RWPE2 (cell line): Measurements from ENCODE around the gene ZFAND3.
"Not testable (repeated sequence)": the region's sequence is repeated elsewhere in the genome, so short reads cannot be mapped to it uniquely, and the experiment has no call there.

ENCODE experiments used
- ATAC-seq: fragments of 200-7000 bp; cut with Tn5 transposase; 3 replicates; pipeline ENCODE4 v1.9.1; 2021; ENCODE audit warnings: low read depth
- DNase-seq: peaks from one replicate; pipeline ENCODE4 v3.0.0-alpha.2; 2020; ENCODE audit warnings: low spot score
- H3K27ac ChIP-seq: fragments of 450-650 bp; 2 replicates; pipeline ENCODE4 v1.5.1; 2017; ENCODE audit warnings: mild to moderate bottlenecking; ENCODE audit not compliant: poor library complexity, severe bottlenecking
- H3K27me3 ChIP-seq: fragments of 250-450 bp; sonication (Bioruptor Pico); 2 replicates; pipeline ENCODE4 v1.5.1; 2021; ENCODE audit warnings: mild to moderate bottlenecking, moderate library complexity; ENCODE audit not compliant: insufficient read depth, poor library complexity, severe bottlenecking
- H3K36me3 ChIP-seq: fragments of 250-450 bp; sonication (Bioruptor Pico); 2 replicates; pipeline ENCODE4 v1.5.1; 2020; ENCODE audit warnings: low read depth, mild to moderate bottlenecking, moderate library complexity
- H3K4me1 ChIP-seq: fragments of 250-450 bp; sonication (Bioruptor Pico); 2 replicates; pipeline ENCODE4 v1.5.1; 2021; ENCODE audit warnings: mild to moderate bottlenecking, moderate library complexity; ENCODE audit not compliant: insufficient read depth, poor library complexity, severe bottlenecking
- H3K4me3 ChIP-seq: fragments of 250-450 bp; sonication (Bioruptor Pico); 2 replicates; pipeline ENCODE4 v1.5.1; 2021; ENCODE audit warnings: mild to moderate bottlenecking, moderate library complexity; ENCODE audit not compliant: severe bottlenecking
- H3K9me3 ChIP-seq: fragments of 250-450 bp; sonication (Bioruptor Pico); 2 replicates; pipeline ENCODE4 v1.5.1; 2021; ENCODE audit warnings: mild to moderate bottlenecking, moderate library complexity; ENCODE audit not compliant: severe bottlenecking
- CTCF ChIP-seq: fragments of 450-650 bp; IDR thresholded peaks from one replicate; pipeline ENCODE4 v1.5.1; 2017; ENCODE audit warnings: mild to moderate bottlenecking, moderate library complexity; ENCODE audit not compliant: poor library complexity, severe bottlenecking

The ZFAND3 gene

GRCh38 chr6:37876843-37877242 lies 57.3 kb downstream of the ZFAND3 start:
- Histone ChIP-seq H3K4me3 (no peak overlapping the region), H3K27me3 (no peaks in the 10 kb centered on the region), H3K9me3 (no peaks in the 10 kb centered on the region), H3K27ac (no peak overlapping the region), H3K36me3 (0 out of 2 replicates have a peak, but pooled peaks cover 3% of the 10 kb centered on the region), H3K4me1 (peaks cover 4% of the 10 kb centered on the region)
- no peak for DNase-seq
- TF ChIP-seq CTCF = no peak
- ATAC-seq = no peak

GRCh38 chr6:37877373-37878149 lies 58.0 kb downstream of the ZFAND3 start:
- H3K27ac ChIP-seq = no peak overlapping the region
- no peak overlapping the region for H3K4me3 ChIP-seq
- no peaks in the 10 kb centered on the region for H3K9me3 ChIP-seq
- DNase-seq = no peak
- H3K4me1 ChIP-seq = peaks cover 2% of the 10 kb centered on the region
- no peak for ATAC-seq
- no peak for TF ChIP-seq CTCF
- 0 out of 2 replicates have a peak, but pooled peaks cover 3% of the 10 kb centered on the region for H3K36me3 ChIP-seq
- no peaks in the 10 kb centered on the region for H3K27me3 ChIP-seq

- Histone ChIP-seq H3K27ac (no peak overlapping the region), H3K9me3 (no peaks in the 10 kb centered on the region), H3K4me3 (no peak overlapping the region), H3K4me1 (no peaks in the 10 kb centered on the region), H3K27me3 (no peaks in the 10 kb centered on the region), H3K36me3 (0 out of 2 replicates have a peak, but pooled peaks cover 3% of the 10 kb centered on the region)
- no peak for DNase-seq
- ATAC-seq = peak; percentile 31; the same call in 1 of the 3 replicates
- no peak for TF ChIP-seq CTCF
These were observed 58.7 kb downstream of the ZFAND3 start for GRCh38 chr6:37878150-37878710.

GRCh38 chr6:37880602-37881001 lies 61.1 kb downstream of the ZFAND3 start:
- not testable (repeated sequence) for H3K4me3 ChIP-seq, H3K27ac ChIP-seq, DNase-seq, ATAC-seq, H3K9me3 ChIP-seq, H3K4me1 ChIP-seq, H3K27me3 ChIP-seq, H3K36me3 ChIP-seq

- Histone ChIP-seq H3K27me3 (no peaks in the 10 kb centered on the region), H3K9me3 (no peaks in the 10 kb centered on the region), H3K4me1 (no peaks in the 10 kb centered on the region), H3K36me3 (no peaks in the 10 kb centered on the region), H3K27ac (no peak overlapping the region), H3K4me3 (no peak overlapping the region)
- ATAC-seq (no peak), DNase-seq (no peak)
- TF ChIP-seq CTCF = no peak
These were observed 62.8 kb downstream of the ZFAND3 start for GRCh38 chr6:37882292-37882691.
